Measurements from ENCODE around the gene APH1A.

Gene APH1A

DNA sequence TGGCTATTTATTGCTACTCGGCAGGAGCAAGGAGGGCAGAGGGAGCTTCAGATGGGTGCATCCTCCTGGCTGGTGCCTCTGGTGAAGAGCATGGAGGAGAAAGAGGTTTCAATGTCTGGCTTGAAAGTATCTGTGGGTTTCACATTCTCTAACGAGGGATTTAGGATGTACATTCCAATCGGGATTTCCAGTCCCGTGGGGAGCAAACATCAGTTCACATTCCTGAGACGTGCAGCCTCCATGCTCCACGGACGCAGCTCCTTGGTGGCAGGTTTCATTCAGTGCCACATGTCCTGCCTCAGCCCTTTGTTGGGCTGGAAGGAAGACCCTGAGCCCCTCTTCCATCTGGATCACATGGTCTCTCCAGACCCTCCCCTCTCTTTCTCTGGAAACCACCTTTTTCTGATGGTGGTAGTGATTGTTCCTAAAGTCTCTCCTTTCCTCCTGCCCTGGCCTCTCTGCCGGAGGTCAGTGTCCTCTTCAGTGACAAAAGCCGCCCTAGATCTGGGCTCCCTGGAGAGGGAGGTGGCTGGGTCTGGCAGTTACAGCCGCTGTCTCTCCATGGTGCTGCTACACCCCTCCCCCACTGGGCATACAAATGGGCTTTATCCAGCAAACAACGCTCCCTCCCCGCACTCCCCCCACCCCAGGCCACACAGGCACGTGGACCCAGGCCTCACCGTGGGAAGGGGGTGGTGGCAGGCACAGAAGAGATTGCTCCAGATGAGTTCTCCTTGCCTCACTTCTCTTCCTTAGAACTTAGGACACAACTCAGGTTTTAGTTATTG lies 12.1 kb downstream of the APH1A start:
- TF ChIP-seq, protein P1, sequence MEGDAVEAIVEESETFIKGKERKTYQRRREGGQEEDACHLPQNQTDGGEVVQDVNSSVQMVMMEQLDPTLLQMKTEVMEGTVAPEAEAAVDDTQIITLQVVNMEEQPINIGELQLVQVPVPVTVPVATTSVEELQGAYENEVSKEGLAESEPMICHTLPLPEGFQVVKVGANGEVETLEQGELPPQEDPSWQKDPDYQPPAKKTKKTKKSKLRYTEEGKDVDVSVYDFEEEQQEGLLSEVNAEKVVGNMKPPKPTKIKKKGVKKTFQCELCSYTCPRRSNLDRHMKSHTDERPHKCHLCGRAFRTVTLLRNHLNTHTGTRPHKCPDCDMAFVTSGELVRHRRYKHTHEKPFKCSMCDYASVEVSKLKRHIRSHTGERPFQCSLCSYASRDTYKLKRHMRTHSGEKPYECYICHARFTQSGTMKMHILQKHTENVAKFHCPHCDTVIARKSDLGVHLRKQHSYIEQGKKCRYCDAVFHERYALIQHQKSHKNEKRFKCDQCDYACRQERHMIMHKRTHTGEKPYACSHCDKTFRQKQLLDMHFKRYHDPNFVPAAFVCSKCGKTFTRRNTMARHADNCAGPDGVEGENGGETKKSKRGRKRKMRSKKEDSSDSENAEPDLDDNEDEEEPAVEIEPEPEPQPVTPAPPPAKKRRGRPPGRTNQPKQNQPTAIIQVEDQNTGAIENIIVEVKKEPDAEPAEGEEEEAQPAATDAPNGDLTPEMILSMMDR (IDR thresholded peaks at IDR 0.05; ENCODE audit: low read length), result no peak
- no peak for TF ChIP-seq EZH2 (IDR thresholded peaks at IDR 0.05; ENCODE audit: borderline replicate concordance, low read length)
- H3K9ac ChIP-seq (ENCODE audit: low read length), result no peak overlapping the region
- no peak overlapping the region for H3K4me2 ChIP-seq (ENCODE audit: low read length)
- H3K4me1 ChIP-seq (ENCODE audit: insufficient read depth, low read length, severe bottlenecking), result peaks cover 10% of the 10 kb centered on the region
- H4K20me1 ChIP-seq (ENCODE audit: insufficient read depth, low read length), result no peaks in the 10 kb centered on the region
- H3K27ac ChIP-seq (ENCODE audit: low read depth, low read length, poor library complexity, severe bottlenecking), result no peak overlapping the region
- H3K9me3 ChIP-seq (ENCODE audit: low read length), result no peaks in the 10 kb centered on the region
- no peak overlapping the region for H2AFZ ChIP-seq (ENCODE audit: low read length)
- H3K79me2 ChIP-seq (ENCODE audit: insufficient read depth, low read length), result no peaks in the 10 kb centered on the region
- H3K9me2 ChIP-seq (ENCODE audit: low read depth, low read length), result no peaks in the 10 kb centered on the region
- no peaks in the 10 kb centered on the region for H3K36me3 ChIP-seq (ENCODE audit: insufficient read depth, low read length)
- no peak overlapping the region for H3K4me3 ChIP-seq (ENCODE audit: low read depth, low read length, poor library complexity, severe bottlenecking)
- no peaks in the 10 kb centered on the region for H3F3A ChIP-seq (ENCODE audit: insufficient read depth, low read length)
- H3K27me3 ChIP-seq (ENCODE audit: insufficient read depth, low read length), result peaks cover 3% of the 10 kb centered on the region; the same call in 1 of the 2 replicates

DNA sequence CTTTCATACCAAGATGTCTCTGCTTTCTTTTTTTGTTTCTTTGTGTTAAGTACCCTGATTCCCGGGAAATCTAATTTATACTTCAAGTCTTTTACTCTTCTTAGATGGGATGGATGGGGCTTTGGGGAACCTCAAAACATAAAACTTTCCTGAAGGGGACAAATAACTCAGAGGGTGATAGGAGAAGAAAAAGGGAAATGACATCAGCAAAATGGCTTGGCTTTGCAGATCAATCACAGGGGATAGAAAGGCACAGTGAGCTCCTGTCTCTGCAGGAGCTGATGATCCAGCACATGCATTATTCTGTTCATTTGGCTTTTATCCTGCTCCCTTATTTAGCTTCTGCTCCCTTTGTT lies 12.6 kb downstream of the APH1A start:
- no peak overlapping the region for H3K27ac ChIP-seq (ENCODE audit: low read depth, low read length, poor library complexity, severe bottlenecking)
- H3K79me2 ChIP-seq (ENCODE audit: insufficient read depth, low read length), result no peaks in the 10 kb centered on the region
- H3K36me3 ChIP-seq (ENCODE audit: insufficient read depth, low read length), result no peaks in the 10 kb centered on the region
- no peaks in the 10 kb centered on the region for H3F3A ChIP-seq (ENCODE audit: insufficient read depth, low read length)
- H2AFZ ChIP-seq (ENCODE audit: low read length), result no peak overlapping the region
- no peaks in the 10 kb centered on the region for H3K9me3 ChIP-seq (ENCODE audit: low read length)
- TF ChIP-seq, protein P1 (IDR thresholded peaks at IDR 0.05; ENCODE audit: low read length), result no peak
- TF ChIP-seq EZH2 (IDR thresholded peaks at IDR 0.05; ENCODE audit: borderline replicate concordance, low read length), result no peak
- no peak overlapping the region for H3K4me3 ChIP-seq (ENCODE audit: low read depth, low read length, poor library complexity, severe bottlenecking)
- peaks cover 3% of the 10 kb centered on the region; the same call in 1 of the 2 replicates for H3K27me3 ChIP-seq (ENCODE audit: insufficient read depth, low read length)
- H4K20me1 ChIP-seq (ENCODE audit: insufficient read depth, low read length), result no peaks in the 10 kb centered on the region
- peaks cover 10% of the 10 kb centered on the region for H3K4me1 ChIP-seq (ENCODE audit: insufficient read depth, low read length, severe bottlenecking)
- H3K4me2 ChIP-seq (ENCODE audit: low read length), result peak overlapping the region; percentile 65; the same call in 1 of the 2 replicates
- H3K9ac ChIP-seq (ENCODE audit: low read length), result no peak overlapping the region
- H3K9me2 ChIP-seq (ENCODE audit: low read depth, low read length), result no peaks in the 10 kb centered on the region

DNA sequence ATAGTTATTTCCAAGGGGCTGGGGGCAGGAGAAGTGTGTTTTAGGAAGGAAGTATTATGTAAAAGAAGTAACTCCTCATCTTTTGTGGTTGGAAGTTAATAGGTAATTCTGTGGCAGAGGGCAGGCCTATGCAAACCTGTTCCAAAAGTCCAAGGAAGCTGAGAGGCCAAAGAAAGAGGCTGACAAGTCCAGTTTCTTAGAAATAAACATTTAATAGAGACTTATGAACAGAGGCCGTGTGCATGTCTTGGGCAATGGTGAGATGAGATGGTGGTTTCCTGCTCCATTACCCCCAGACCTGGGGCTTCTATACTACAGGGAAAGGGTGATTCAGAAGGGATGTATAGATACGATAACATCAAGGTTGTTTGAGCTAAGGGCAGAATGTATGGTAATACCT lies 18.9 kb downstream of the APH1A start:
- Histone ChIP-seq H3K4me3 (ENCODE audit: low read depth, low read length, poor library complexity, severe bottlenecking) (no peak overlapping the region), H3K9me3 (ENCODE audit: low read length) (no peaks in the 10 kb centered on the region), H2AFZ (ENCODE audit: low read length) (no peak overlapping the region), H3K79me2 (ENCODE audit: insufficient read depth, low read length) (no peaks in the 10 kb centered on the region), H3K4me2 (ENCODE audit: low read length) (no peak overlapping the region), H3K4me1 (ENCODE audit: insufficient read depth, low read length, severe bottlenecking) (no peaks in the 10 kb centered on the region), H4K20me1 (ENCODE audit: insufficient read depth, low read length) (no peaks in the 10 kb centered on the region), H3K9ac (ENCODE audit: low read length) (no peak overlapping the region), H3K27me3 (ENCODE audit: insufficient read depth, low read length) (peaks cover 3% of the 10 kb centered on the region; the same call in 1 of the 2 replicates), H3F3A (ENCODE audit: insufficient read depth, low read length) (no peaks in the 10 kb centered on the region), H3K27ac (ENCODE audit: low read depth, low read length, poor library complexity, severe bottlenecking) (no peak overlapping the region), H3K36me3 (ENCODE audit: insufficient read depth, low read length) (no peaks in the 10 kb centered on the region), H3K9me2 (ENCODE audit: low read depth, low read length) (no peaks in the 10 kb centered on the region)
- no peak for TF ChIP-seq EZH2 (IDR thresholded peaks at IDR 0.05; ENCODE audit: borderline replicate concordance, low read length)
- TF ChIP-seq, protein P1 (IDR thresholded peaks at IDR 0.05; ENCODE audit: low read length), result no peak

All from OCI-LY1 (cell line).